8988T (cell line): Measurements from ENCODE around the gene NFKBIA.
"Not testable (repeated sequence)": the region's sequence is repeated elsewhere in the genome, so short reads cannot be mapped to it uniquely, and the experiment has no call there.

ENCODE experiments used
- DNase-seq: peaks from one replicate; pipeline ENCODE4 v3.0.0; 2011

NFKBIA gene

GRCh38 chr14:35404449-35405303, at the start of gene NFKBIA:
Gene NFKBIA (minus strand): TSS chr14:35404749. CDS start chr14:35404644, 105 bp downstream.
- DNase-seq = peak; percentile 81

- DNase-seq = no peak
These were observed 41.9 kb upstream of the NFKBIA start for GRCh38 chr14:35446450-35446849.

GRCh38 chr14:35444104-35444503, 39.6 kb upstream of the NFKBIA start:
- DNase-seq = no peak

- DNase-seq = no peak
These were observed 36.6 kb upstream of the NFKBIA start for GRCh38 chr14:35441160-35441559.

- no peak for DNase-seq
These were observed 34.6 kb upstream of the NFKBIA start for GRCh38 chr14:35438910-35439713.

DNA sequence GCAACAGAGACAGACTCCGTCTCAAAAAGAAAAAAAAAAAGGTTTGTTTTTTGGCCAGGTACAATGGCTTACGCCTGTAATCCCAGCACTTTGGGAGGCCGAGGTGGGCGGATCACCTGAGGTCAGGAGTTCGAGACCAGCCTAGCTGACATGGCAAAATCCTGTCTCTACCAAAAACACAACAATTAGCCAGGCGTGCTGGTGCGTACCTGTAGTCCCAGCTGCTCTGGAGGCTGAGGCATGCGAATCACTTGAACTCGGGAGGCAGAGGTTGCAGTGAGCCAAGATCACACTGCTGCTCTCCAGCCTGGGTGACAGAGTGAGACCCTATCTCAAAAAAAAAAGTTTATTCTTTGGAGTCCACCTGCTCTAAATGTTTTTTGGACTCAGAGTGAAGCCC, 33.9 kb upstream of the NFKBIA start:
- not testable (repeated sequence) for DNase-seq

GRCh38 chr14:35435177-35435576, 30.6 kb upstream of the NFKBIA start:
- DNase-seq = no peak

DNA sequence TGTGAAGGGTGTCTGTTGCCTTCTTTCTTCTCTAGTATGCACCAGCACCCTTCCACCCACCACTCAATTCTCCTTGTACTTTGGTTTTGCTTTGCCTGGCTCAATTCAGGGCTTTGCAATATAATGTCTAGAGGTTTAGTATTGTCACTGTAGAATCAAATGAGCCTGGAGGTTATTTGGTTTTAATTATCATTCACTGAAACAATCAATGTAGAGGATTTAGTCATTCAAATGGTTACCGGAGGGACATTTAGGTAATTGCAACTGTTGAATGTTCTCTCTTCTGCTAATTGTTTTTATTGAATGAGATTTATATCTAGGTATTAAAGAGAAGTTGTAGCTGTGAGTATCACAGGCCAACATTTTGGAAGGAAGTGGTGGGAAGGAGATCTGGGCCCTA, 29.3 kb upstream of the NFKBIA start:
- no peak for DNase-seq

DNA sequence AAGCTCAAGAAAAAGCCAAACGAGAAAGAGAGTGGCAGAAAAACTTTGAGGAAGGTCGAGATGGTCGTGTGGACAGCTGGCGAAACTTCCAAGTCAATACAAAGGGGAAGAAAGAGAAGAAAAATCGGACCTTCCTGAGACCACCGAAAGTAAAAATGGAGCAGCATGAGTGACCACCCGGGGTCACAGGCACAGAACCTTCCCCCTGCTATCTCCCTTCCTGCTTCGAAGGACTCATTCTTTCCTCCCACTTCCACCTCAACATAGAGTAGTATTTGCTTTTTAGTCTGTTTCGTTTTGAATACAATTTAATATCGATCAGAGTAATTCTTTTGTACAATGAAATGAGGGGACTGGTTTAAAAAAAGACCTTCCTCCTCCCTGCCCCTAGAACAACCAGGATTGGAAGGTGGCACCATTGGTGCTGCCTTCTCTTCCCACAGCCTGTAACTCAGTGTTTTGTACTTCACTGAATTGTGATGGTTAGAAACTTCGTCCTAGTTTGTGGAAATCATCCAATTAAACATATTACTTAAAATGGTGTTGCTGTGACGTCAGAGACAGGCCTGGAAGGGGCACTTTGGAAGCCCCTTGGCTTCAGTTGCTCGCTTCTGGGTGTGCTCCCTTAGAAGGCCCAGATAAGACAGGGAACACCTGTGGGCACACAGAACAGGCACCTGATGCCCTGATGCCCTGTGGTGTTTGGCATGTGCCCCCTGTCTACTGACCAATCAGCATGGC, 26.1 kb upstream of the NFKBIA start:
- no peak for DNase-seq

- no peak for DNase-seq
These were observed 25.4 kb upstream of the NFKBIA start for GRCh38 chr14:35429951-35430350.

DNA sequence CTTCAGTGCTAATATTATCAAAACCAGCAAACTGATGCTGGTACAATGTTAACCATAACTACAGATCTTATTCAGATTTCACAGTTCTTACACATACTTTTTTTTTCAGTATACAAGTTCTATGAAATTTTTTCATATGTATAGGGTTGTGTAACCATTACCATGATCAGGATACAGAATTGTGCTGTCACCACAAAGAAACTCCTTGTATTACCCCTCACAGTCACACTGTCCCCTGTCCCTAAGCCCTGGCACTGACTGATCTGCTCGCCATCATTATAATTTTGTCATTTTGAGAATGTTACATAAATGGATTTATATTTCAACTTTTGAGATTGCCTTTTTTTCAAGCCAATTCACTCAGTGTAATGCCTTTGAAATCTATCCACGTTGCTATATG, 21.3 kb upstream of the NFKBIA start:
- DNase-seq = no peak

- no peak for DNase-seq
These were observed 19.1 kb upstream of the NFKBIA start for GRCh38 chr14:35423621-35424020.

DNA sequence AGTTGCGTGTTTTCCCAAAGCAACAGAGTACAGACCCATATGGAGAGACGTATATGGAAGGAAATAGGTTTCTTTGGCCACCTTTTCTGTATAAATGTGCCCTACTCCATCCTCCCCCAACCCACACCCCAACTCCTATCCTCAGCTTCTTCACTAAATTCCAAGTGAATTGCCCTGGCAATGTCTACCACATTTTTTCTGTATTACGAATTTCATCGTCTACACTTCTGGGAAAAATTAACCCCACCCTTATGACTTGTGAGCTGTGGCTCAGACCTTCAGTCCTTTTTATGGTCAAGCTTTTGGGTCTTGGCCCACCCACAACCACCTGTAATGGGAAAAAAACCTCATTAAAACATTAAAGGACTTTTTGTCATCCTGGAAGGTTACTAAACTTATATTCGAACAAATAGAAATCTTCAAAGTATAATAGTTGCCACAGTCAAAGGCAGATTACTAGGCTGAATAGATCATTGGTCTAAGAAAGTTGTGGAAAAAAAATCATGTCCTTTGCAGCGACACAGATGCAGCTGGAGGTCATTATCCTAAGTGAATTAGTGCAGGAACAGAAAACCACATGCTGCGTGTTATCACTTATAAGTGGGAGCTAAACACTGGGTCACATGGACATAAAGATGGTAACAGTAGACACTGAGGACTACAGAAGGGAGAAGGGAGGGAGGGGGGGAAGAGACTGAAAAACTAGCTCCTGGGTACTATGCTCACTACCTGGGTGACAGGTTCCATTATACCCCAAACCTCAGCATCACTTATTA, 15.7 kb upstream of the NFKBIA start:
- no peak for DNase-seq

GRCh38 chr14:35419429-35419841, 14.9 kb upstream of the NFKBIA start:
- no peak for DNase-seq

DNA sequence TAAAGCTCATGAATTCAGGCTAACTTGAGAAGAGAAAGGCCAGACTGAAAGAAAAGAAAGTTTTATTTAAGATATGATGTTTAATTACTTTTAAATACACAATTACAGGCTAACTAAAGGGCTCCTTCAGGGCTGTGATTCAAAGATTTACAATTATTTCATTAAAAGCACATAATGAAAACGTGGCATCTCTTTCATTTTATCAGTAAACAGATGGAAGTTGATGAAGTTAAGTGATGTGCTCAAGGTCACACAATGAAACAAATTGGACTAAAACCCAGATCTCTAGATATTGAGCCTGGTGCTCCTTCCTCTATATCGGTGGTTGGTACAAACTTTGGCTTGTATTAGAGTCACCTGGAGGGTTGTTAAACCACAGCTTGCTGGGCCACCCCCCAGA, 13.5 kb upstream of the NFKBIA start:
- DNase-seq = no peak

- DNase-seq = no peak
These were observed 11.7 kb upstream of the NFKBIA start for GRCh38 chr14:35416108-35416750.

DNA sequence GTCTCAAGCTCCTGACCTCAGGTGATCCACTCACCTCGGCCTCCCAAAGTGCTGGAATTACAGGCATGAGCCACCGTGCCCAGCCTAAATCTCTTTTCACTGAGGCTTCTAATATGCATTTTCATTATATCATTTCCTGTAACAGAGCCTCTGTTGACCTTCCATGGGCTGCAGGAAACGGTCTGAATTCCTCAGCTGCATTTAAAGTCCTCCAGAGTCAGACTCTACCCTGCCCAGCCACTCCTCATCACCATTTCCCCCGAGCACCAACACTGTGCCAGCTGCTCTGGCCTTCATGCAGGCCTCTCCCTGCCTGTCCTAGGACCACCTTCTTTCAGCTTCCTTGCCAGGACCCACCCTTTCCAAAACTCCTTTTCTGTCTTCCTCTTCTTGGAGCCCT, 9.8 kb upstream of the NFKBIA start:
- DNase-seq = no peak

GRCh38 chr14:35412272-35413056, 7.9 kb upstream of the NFKBIA start:
- DNase-seq = no peak

DNA sequence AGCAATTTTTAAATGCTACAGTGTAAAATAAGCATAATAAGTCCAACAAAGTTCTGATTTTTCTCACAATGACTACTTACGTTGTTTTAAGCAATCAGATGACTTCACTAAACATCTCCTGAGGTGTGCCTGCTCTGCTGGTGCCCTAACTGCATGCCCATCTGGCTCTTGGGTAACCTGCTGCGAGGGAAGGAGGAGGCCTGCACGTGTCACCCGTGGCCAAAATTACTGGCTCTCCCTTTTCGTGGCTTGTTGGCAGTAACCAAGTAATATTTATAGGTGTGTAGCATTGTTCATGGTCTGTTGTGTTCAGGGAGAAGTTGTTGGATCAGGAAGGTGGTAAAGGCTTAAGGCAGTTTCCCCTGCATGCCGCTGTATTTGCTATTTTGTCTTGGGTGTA, 6.3 kb upstream of the NFKBIA start:
- no peak for DNase-seq

DNA sequence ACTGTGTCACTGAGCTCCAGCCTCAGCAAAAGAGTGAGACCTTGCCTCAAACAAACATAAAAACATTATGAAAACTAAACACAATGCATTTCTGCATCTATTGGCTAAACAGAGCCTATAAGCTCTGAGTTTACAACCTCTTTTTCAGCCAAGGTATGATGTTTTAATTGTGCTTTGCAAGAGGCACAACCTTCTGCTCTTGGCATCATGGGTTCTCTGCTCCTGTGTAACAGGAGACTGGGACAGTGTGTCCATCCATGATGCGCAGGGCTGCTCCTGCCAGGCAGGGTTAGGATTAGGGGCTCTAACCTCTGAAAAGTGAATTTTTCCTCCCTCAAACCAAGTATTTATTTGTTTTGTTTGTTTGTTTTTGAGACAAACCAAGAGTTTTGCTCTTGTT, 5.0 kb upstream of the NFKBIA start:
- no peak for DNase-seq

DNA sequence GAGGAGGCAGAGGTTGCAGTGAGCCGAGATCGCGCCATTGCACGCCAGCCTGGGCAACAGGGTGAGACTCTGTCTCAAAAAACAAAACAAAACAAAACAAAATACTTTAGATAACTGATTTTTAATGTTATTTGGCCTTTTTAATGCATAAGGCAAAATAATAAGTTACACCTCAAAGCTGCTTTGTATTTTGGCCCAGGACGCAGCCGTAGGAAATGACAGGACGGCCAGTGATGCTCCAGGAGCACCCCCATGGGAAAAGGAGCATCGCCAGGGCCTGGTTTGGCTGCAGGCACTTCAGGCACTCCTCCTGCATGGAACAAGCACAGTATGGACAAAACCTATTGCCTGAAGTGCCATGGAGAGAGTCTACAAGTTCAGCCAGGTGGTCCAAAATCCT, 3.5 kb upstream of the NFKBIA start:
- DNase-seq = no peak
